Keratinocyte (primary cell): ENCODE data around the gene KHDC4.

Experiments used
- EZH2 ChIP-seq: IDR thresholded peaks from one replicate; pipeline ENCODE4 v1.6.1; 2012; ENCODE audit warnings: inconsistent platforms, mild to moderate bottlenecking, low read length, moderate library complexity
- TF ChIP-seq, protein P1 (sequence below), 3 experiments: IDR thresholded peaks in 1 of 3; conservative IDR thresholded peaks in 1 of 3; optimal IDR thresholded peaks in 1 of 3; 2 replicates in 2 of 3; 3 replicates in 1 of 3; pipeline versions ENCODE3 to v1.5.1; 2011; ENCODE audit warnings: low read length in 3 of 3, mild to moderate bottlenecking in 3 of 3, moderate library complexity in 2 of 3, control low read depth in 1 of 3, inconsistent platforms in 1 of 3; ENCODE audit not compliant: insufficient read depth in 2 of 3; ENCODE audit errors: extremely low read depth in 1 of 3

DNA sequence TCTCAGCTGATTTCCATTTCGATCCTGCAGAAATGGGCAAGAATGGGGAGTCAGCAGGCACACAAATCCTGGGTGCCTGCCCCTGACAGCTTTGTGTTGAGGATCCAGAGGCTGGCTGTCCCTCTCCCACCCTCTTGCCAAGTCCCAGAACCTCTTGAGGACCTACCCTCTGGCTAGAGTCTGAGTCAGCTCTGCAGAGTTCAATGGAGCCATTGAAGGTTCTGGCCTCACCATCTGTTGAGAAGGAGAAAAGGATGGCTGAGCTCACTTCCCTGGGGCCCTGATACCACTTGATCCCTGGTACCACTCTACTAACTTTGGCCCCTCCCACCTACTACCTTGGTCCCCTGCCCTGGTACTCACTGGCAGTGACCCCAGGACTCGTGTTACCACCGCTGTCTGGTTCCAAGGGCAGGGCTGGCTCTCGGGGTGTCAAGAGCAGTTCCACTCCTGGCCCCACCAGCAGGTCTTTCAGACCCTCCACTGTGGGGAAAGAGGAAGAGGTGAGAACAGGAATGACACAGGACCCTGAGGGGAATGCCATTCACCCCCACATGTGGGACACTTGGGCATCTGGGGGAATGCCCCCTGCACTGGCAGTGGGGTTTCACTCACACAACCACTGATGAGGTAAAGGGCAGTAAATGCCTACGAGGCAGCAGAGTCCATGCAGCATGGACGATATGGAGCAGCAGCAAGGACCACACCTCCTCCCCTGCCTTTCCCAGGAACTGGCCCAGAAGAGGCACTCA is 17.7 kb upstream of the KHDC4 start:
- TF ChIP-seq, protein P1, sequence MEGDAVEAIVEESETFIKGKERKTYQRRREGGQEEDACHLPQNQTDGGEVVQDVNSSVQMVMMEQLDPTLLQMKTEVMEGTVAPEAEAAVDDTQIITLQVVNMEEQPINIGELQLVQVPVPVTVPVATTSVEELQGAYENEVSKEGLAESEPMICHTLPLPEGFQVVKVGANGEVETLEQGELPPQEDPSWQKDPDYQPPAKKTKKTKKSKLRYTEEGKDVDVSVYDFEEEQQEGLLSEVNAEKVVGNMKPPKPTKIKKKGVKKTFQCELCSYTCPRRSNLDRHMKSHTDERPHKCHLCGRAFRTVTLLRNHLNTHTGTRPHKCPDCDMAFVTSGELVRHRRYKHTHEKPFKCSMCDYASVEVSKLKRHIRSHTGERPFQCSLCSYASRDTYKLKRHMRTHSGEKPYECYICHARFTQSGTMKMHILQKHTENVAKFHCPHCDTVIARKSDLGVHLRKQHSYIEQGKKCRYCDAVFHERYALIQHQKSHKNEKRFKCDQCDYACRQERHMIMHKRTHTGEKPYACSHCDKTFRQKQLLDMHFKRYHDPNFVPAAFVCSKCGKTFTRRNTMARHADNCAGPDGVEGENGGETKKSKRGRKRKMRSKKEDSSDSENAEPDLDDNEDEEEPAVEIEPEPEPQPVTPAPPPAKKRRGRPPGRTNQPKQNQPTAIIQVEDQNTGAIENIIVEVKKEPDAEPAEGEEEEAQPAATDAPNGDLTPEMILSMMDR (optimal IDR thresholded peaks at IDR 0.05 in 1 of 3, IDR thresholded peaks at IDR 0.05 in 1 of 3, conservative IDR thresholded peaks at IDR 0.05 in 1 of 3; ENCODE audit: extremely low read depth in 1 of 3, insufficient read depth in 2 of 3, low read length in 3 of 3): no peak
- no peak for TF ChIP-seq EZH2
